HCT116 (cell line): ENCODE measurements around the gene SIN3A. TPM values are rescaled to one million over a fixed set of nuclear protein-coding genes. Genes with fewer than 3 reads are reported as not detected.

Source experiments
- ATAC-seq: fragments of 200-7000 bp; cut with Tn5 transposase; 2 replicates; pipeline ENCODE4 v1.9.1; 2020; ENCODE audit warnings: mild to moderate bottlenecking, moderate library complexity
- BruUV-seq: library from RNA; stranded (reverse); fragments of 400-500 nt; replicated peaks from 2 replicates; lab custom pipeline; 2021; lab: Mats Ljungman, UMichigan
- CTCF ChIA-PET: fragments of 300-600 bp; sonication (Branson Sonifier 250); formaldehyde crosslinking; loops from one replicate; lab custom pipeline; 2021; ENCODE audit warnings: antibody characterized with exemption; lab: Charles Lee
- POLR2A ChIA-PET: fragments of 300-600, 350-600 bp; sonication (Branson Sonifier 250); formaldehyde crosslinking; loops from one replicate; lab custom pipeline; 2021; ENCODE audit warnings: antibody characterized with exemption; lab: Charles Lee
- RAD21 ChIA-PET, 2 experiments: fragments of 300-600 bp; sonication (Branson Sonifier 250); formaldehyde crosslinking; loops; one replicate each; lab custom pipeline; 2023; ENCODE audit warnings: low total read pairs in 2 of 2; ENCODE audit not compliant: uncharacterized antibody in 2 of 2, unreplicated experiment in 2 of 2, low non-redundant PET in 1 of 2; lab: Charles Lee
- DNase-seq: peaks from one replicate; pipeline ENCODE4 v3.0.0-alpha.2; 2010; ENCODE audit warnings: low read depth, low spot score
- H2AFZ ChIP-seq: fragments of 200-600 bp; shearing (Covaris generic), sonication (generic); 2 replicates; pipeline ENCODE4 v1.6.1; 2017; ENCODE audit warnings: low read depth, mixed run types, mixed read lengths, antibody characterized with exemption, low read length; ENCODE audit not compliant: poor library complexity, severe bottlenecking
- H3K27ac ChIP-seq: 2 replicates; pipeline ENCODE4 v1.5.1; 2012; ENCODE audit warnings: low read depth, low read length
- H3K27me3 ChIP-seq: fragments of 200-600 bp; sonication (generic); 2 replicates; pipeline ENCODE4 v1.6.1; 2016; ENCODE audit warnings: mixed run types, low read length, mixed read lengths; ENCODE audit not compliant: insufficient read depth
- H3K36me3 ChIP-seq, 2 experiments: fragments of 200-500 bp in 1 of 2; fragments of 200-600 bp in 1 of 2; sonication (Bioruptor generic) in 1 of 2; sonication (generic) in 1 of 2; 2 replicates each; pipeline versions ENCODE4 v1.5.1 to v1.6.1; 2014 to 2016; ENCODE audit warnings: low read length in 2 of 2, inconsistent platforms in 1 of 2, mixed read lengths in 1 of 2, mixed run types in 1 of 2; ENCODE audit not compliant: insufficient read depth in 2 of 2, control insufficient read depth in 1 of 2
- H3K4me1 ChIP-seq, 2 experiments: fragments of 200-600 bp in 1 of 2; sonication (generic) in 1 of 2; 2 replicates each; pipeline versions ENCODE4 v1.5.1 to v1.6.1; 2012 to 2017; ENCODE audit warnings: low read length in 2 of 2, inconsistent platforms in 1 of 2, mild to moderate bottlenecking in 1 of 2, mixed read lengths in 1 of 2, mixed run types in 1 of 2, moderate library complexity in 1 of 2; ENCODE audit not compliant: insufficient read depth in 2 of 2, control insufficient read depth in 1 of 2
- H3K4me2 ChIP-seq: fragments of 200-600 bp; sonication (generic); 2 replicates; pipeline ENCODE4 v1.6.1; 2017; ENCODE audit warnings: mixed run types, low read length, mixed read lengths
- H3K4me3 ChIP-seq, 2 experiments: fragments of 200-600 bp in 1 of 2; sonication (generic) in 1 of 2; replicated peaks in 1 of 2; 2 replicates each; pipeline ENCODE4 v1.5.1; 2011 to 2016; ENCODE audit warnings: low read length in 2 of 2, control low read depth in 1 of 2, low read depth in 1 of 2, mild to moderate bottlenecking in 1 of 2, mixed read lengths in 1 of 2, mixed run types in 1 of 2
- H3K79me2 ChIP-seq: fragments of 200-600 bp; sonication (generic); 2 replicates; pipeline ENCODE4 v1.6.1; 2017; ENCODE audit warnings: mild to moderate bottlenecking, mixed run types, low read length, moderate library complexity, mixed read lengths; ENCODE audit not compliant: insufficient read depth
- H3K9ac ChIP-seq: fragments of 200-600 bp; sonication (generic); 2 replicates; pipeline ENCODE4 v1.6.1; 2016; ENCODE audit warnings: low read length, mixed read lengths
- H3K9me2 ChIP-seq: fragments of 200-600 bp; sonication (generic), shearing (Covaris generic); 2 replicates; pipeline ENCODE4 v1.6.1; 2017; ENCODE audit warnings: mixed run types, mild to moderate bottlenecking, moderate library complexity; ENCODE audit not compliant: insufficient read depth
- H3K9me3 ChIP-seq, 2 experiments: fragments of 200-500 bp in 1 of 2; fragments of 200-600 bp in 1 of 2; sonication (Bioruptor generic) in 1 of 2; sonication (generic) in 1 of 2; 2 replicates each; pipeline ENCODE4 v1.6.1; 2014 to 2017; ENCODE audit warnings: low read length in 2 of 2, mixed read lengths in 2 of 2, inconsistent platforms in 1 of 2, low read depth in 1 of 2, mild to moderate bottlenecking in 1 of 2, mixed run types in 1 of 2, moderate library complexity in 1 of 2; ENCODE audit not compliant: control insufficient read depth in 1 of 2, insufficient read depth in 1 of 2
- H4K20me1 ChIP-seq: fragments of 200-600 bp; sonication (generic), shearing (Covaris generic); 2 replicates; pipeline ENCODE4 v1.6.1; 2017; ENCODE audit warnings: mixed run types, mild to moderate bottlenecking, moderate library complexity; ENCODE audit not compliant: insufficient read depth
- CBX3 ChIP-seq: IDR thresholded peaks from 2 replicates; pipeline ENCODE4 v1.6.1; 2012; ENCODE audit warnings: low read depth
- EGR1 ChIP-seq: IDR thresholded peaks from 2 replicates; pipeline ENCODE4 v1.6.1; 2012; ENCODE audit warnings: low read depth
- FOSL1 ChIP-seq: IDR thresholded peaks from 2 replicates; pipeline ENCODE4 v1.6.1; 2012; ENCODE audit warnings: low read depth
- POLR2AphosphoS5 ChIP-seq: IDR thresholded peaks from 2 replicates; pipeline ENCODE4 v1.6.1; 2011; ENCODE audit warnings: mild to moderate bottlenecking, low read depth, low read length, moderate library complexity
- SIN3A ChIP-seq: IDR thresholded peaks from 2 replicates; pipeline ENCODE4 v1.6.1; 2012; ENCODE audit warnings: low read depth
- YY1 ChIP-seq: IDR thresholded peaks from 2 replicates; pipeline ENCODE4 v1.6.1; 2011; ENCODE audit warnings: low read length, low read depth, moderate library complexity, mild to moderate bottlenecking; ENCODE audit not compliant: insufficient replicate concordance; ENCODE audit errors: extremely low read depth
- ZBTB33 ChIP-seq: IDR thresholded peaks from 2 replicates; pipeline ENCODE4 v1.6.1; 2011; ENCODE audit warnings: mild to moderate bottlenecking, low read length, moderate library complexity; ENCODE audit not compliant: insufficient replicate concordance; ENCODE audit errors: extremely low read depth
- intact Hi-C: fragments of 100-400 bp; cut with micrococcal nuclease; formaldehyde crosslinking; loops from 2 replicates; pipeline ENCODE4 v1.10.0; 2022
- total RNA-seq: library from RNA; stranded (reverse); gene quantifications from one replicate; pipeline ENCODE4 v1.2.1, GENCODE V29; 2021; ENCODE audit not compliant: unreplicated experiment

The SIN3A gene
- total RNA-seq, 1 experiment from 2014 or later, result 70.1 TPM

GRCh38 chr15:75437721-75438120 is 13.8 kb downstream of the SIN3A start:
- ATAC-seq (no peak), DNase-seq (no peak)
- no peaks in the 10 kb centered on the region for H4K20me1 ChIP-seq
- H3K79me2 ChIP-seq, result peaks cover 98% of the 10 kb centered on the region
- no peak overlapping the region for H3K27ac ChIP-seq
- peaks cover 0 to 4% of the 10 kb centered on the region in 2 experiments; a peak in 3 of 4 replicates for H3K36me3 ChIP-seq
- intact Hi-C loops, result no loop called here
- no peak overlapping the region for H3K4me2 ChIP-seq
- CTCF ChIA-PET, result no interaction called here
- POLR2A ChIA-PET, result no interaction called here
- no peak overlapping the region for H3K9ac ChIP-seq
- H3K9me2 ChIP-seq, result no peaks in the 10 kb centered on the region
- no peaks in the 10 kb centered on the region for H3K27me3 ChIP-seq
- H2AFZ ChIP-seq, result no peak overlapping the region
- H3K4me1 ChIP-seq, result no peaks in the 10 kb centered on the region
- RAD21 ChIA-PET, result no interaction called here
- BruUV-seq, result no TSS peak
- TF ChIP-seq EGR1 (no peak), FOSL1 (no peak), ZBTB33 (no peak)
- H3K9me3 ChIP-seq, result no peaks in the 10 kb centered on the region
- no peak overlapping the region for H3K4me3 ChIP-seq

GRCh38 chr15:75436881-75437280 is 14.6 kb downstream of the SIN3A start:
- no peaks in the 10 kb centered on the region for H3K9me3 ChIP-seq
- TF ChIP-seq YY1 (no peak), POLR2AphosphoS5 (no peak), SIN3A (no peak), CBX3 (no peak)
- no peak for ATAC-seq
- peaks cover 0 to 4% of the 10 kb centered on the region in 2 experiments; a peak in 3 of 4 replicates for H3K36me3 ChIP-seq
- no peaks in the 10 kb centered on the region for H3K27me3 ChIP-seq
- H3K9me2 ChIP-seq, result no peaks in the 10 kb centered on the region
- H3K4me1 ChIP-seq, result no peaks in the 10 kb centered on the region
- H3K4me2 ChIP-seq, result no peak overlapping the region
- no peaks in the 10 kb centered on the region for H4K20me1 ChIP-seq
- H2AFZ ChIP-seq, result no peak overlapping the region
- no peak overlapping the region for H3K4me3 ChIP-seq
- RAD21 ChIA-PET, result no interaction called here
- BruUV-seq, result no TSS peak
- no peak overlapping the region for H3K9ac ChIP-seq
- no peak overlapping the region for H3K27ac ChIP-seq
- CTCF ChIA-PET, result no interaction called here
- H3K79me2 ChIP-seq, result peaks cover 98% of the 10 kb centered on the region
- POLR2A ChIA-PET, result interaction anchor here (0.9 kb wide), 1 partner anchor 14 kb away, joined by 3 read pairs; the partner anchor contains the start of gene SIN3A
- no peak for DNase-seq
- intact Hi-C loops, result no loop called here
